NT2/D1 (cell line): Measurements from ENCODE around the gene PROCR.
"Not testable (repeated sequence)": the region's sequence is repeated elsewhere in the genome, so short reads cannot be mapped to it uniquely, and the experiment has no call there.

Experiments used
- YY1 ChIP-seq: IDR thresholded peaks from 2 replicates; pipeline ENCODE4 v1.6.1; 2011; ENCODE audit not compliant: insufficient read length, insufficient read depth
- ZNF274 ChIP-seq: IDR thresholded peaks from 2 replicates; pipeline ENCODE4 v1.6.1; 2011; ENCODE audit warnings: mild to moderate bottlenecking, low read depth, low read length

GRCh38 chr20:35160341-35160740, 11.5 kb upstream of the PROCR start:
- TF ChIP-seq YY1, ZNF274: not testable (repeated sequence)
